ENCODE measurements around the gene CHN1. TPM values are rescaled to one million over a fixed set of nuclear protein-coding genes. Genes with fewer than 3 reads are reported as not detected.
A peak's percentile ranks its signal among the peaks of the same experiment; 100 is the strongest.

The CHN1 gene
- total RNA-seq, 1 donor from 2014 or later, result 45.0 TPM

DNA sequence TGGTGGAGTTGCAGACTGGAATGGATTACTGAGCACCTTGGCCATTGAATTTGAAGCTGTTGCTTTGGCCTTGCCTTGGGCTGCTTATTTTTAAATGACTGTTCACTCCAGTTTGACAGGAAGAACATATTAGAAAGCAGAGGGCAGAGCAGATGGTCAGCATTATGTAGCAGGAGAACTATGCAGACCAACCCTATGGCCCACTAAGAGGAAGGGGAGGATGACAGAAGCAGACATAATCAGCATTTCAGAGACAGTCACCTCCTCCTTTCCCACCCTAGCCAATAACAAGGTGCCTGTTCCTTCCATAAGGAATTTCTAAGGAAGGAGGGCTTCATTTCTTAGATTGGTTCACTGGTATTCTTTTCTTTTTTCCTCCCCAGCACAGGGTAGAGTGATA lies 243.3 kb downstream of the CHN1 start:
- no peak overlapping the region for H3K9ac ChIP-seq
- Mint-ChIP-seq H3K36me3 (no peaks in the 10 kb centered on the region), H3K4me3 (no peak overlapping the region)

DNA sequence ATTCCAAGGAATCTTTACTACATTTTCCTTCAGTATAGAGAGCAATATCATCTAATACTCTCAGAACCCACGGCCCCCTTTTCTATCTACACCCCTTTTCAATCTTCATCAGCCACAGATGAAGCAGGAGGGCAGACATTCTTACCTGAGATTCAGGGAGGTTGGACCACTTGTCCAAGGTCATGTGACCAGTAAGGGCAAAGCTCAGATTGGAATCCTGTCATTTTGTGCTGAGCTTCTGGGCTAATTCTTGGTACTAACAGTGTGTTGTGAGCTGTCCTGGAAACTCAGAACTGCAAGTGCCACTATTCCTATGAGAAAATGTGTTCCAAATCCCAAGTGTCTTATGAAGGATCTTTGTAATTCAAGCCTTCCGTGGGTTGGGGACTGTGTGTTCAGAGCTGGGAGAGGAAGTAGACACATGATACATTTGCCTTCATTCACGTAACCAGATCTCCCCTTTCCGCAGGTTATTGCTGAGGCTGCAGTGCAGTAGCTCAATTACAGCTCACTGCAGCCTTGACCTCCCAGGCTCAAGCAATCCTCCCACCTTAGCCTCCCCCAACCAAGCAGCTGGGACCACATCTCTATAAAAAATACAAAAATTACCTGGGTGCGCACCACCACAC lies 244.2 kb downstream of the CHN1 start:
- no peak overlapping the region for H3K4me3 Mint-ChIP-seq
- H3K36me3 ChIP-seq, result no peaks in the 10 kb centered on the region

More for the DNA sequence above, 243.3 kb downstream of the CHN1 start:
- Mint-ChIP-seq H3K27ac (no peak overlapping the region), H3K27me3 (ENCODE audit: insufficient read depth, low read depth) (peaks cover 2% of the 10 kb centered on the region), H3K4me1 (peaks cover 13% of the 10 kb centered on the region), H3K9me3 (no peaks in the 10 kb centered on the region)
- Histone ChIP-seq H3F3A (ENCODE audit: low read depth) (no peaks in the 10 kb centered on the region), H3K27me3 (no peaks in the 10 kb centered on the region), H3K36me3 (no peaks in the 10 kb centered on the region), H2AFZ (replicated peaks) (no peak overlapping the region), H4K20me1 (ENCODE audit: low read depth) (no peaks in the 10 kb centered on the region), H3K4me2 (no peak overlapping the region), H3K4me3 (no peak overlapping the region), H3K79me2 (ENCODE audit: low read depth) (no peaks in the 10 kb centered on the region), H3K4me1 (peaks cover 5% of the 10 kb centered on the region), H3K27ac (no peak overlapping the region), H3K9me3 (ENCODE audit: low read depth) (no peaks in the 10 kb centered on the region)
- TF ChIP-seq, protein P1, sequence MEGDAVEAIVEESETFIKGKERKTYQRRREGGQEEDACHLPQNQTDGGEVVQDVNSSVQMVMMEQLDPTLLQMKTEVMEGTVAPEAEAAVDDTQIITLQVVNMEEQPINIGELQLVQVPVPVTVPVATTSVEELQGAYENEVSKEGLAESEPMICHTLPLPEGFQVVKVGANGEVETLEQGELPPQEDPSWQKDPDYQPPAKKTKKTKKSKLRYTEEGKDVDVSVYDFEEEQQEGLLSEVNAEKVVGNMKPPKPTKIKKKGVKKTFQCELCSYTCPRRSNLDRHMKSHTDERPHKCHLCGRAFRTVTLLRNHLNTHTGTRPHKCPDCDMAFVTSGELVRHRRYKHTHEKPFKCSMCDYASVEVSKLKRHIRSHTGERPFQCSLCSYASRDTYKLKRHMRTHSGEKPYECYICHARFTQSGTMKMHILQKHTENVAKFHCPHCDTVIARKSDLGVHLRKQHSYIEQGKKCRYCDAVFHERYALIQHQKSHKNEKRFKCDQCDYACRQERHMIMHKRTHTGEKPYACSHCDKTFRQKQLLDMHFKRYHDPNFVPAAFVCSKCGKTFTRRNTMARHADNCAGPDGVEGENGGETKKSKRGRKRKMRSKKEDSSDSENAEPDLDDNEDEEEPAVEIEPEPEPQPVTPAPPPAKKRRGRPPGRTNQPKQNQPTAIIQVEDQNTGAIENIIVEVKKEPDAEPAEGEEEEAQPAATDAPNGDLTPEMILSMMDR (IDR thresholded peaks at IDR 0.05), result no peak
- TF ChIP-seq EZH2 (IDR thresholded peaks at IDR 0.05), result no peak
- DNase-seq (ENCODE audit: low spot score), result no peak

DNA sequence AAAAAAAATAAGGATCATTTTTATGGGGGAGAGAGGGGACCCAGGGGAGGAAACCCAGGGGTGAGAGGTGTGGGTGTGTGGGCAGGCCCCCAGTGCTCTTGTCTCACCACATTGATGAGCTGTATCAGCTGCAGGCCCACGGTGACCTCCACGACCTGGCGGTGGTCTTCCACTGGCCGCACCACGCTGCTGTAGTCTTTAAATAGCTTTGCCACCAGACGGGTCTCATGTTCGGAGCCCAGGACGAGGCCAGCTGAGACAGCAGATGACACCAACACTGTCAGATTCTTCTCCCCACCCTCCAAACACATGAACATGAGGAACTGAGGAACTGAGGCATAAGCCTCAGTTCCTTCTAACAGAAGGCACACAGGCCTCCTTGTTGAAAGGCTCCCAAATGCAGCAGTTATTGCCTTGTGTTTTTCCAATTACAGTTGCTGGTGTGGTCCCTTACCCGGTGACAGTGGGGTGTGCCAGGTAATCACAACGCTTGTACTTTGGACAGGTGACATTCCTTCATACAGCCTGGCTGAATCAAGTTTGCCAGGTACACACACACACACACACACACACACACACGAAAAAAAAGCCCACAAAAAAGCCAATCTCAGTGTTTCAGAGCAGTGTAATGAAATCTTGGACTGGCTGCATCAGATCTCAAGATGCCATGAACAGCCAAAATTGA lies 245.7 kb downstream of the CHN1 start:
- Mint-ChIP-seq H3K4me3 (no peak overlapping the region), H3K27me3 (ENCODE audit: insufficient read depth, low read depth) (peaks cover 2% of the 10 kb centered on the region), H3K9me3 (no peaks in the 10 kb centered on the region), H3K4me1 (peaks cover 8% of the 10 kb centered on the region), H3K36me3 (no peaks in the 10 kb centered on the region), H3K27ac (no peak overlapping the region)
- Histone ChIP-seq H2AFZ (replicated peaks) (no peak overlapping the region), H3K9ac (no peak overlapping the region), H3K27ac (no peak overlapping the region), H3F3A (ENCODE audit: low read depth) (no peaks in the 10 kb centered on the region), H3K4me1 (peaks cover 5% of the 10 kb centered on the region), H3K9me3 (ENCODE audit: low read depth) (no peaks in the 10 kb centered on the region), H4K20me1 (ENCODE audit: low read depth) (no peaks in the 10 kb centered on the region), H3K79me2 (ENCODE audit: low read depth) (no peaks in the 10 kb centered on the region), H3K27me3 (no peaks in the 10 kb centered on the region), H3K4me3 (no peak overlapping the region), H3K4me2 (no peak overlapping the region), H3K36me3 (no peaks in the 10 kb centered on the region)
- TF ChIP-seq, protein P1 (IDR thresholded peaks at IDR 0.05), result no peak
- no peak for TF ChIP-seq EZH2phosphoT487 (IDR thresholded peaks at IDR 0.05)
- TF ChIP-seq EZH2 (IDR thresholded peaks at IDR 0.05), result no peak
- DNase-seq (ENCODE audit: low spot score), result no peak

More for the DNA sequence above, 244.2 kb downstream of the CHN1 start:
- Mint-ChIP-seq H3K36me3 (no peaks in the 10 kb centered on the region), H3K27ac (peak overlapping the region; percentile 30), H3K27me3 (ENCODE audit: insufficient read depth, low read depth) (peaks cover 2% of the 10 kb centered on the region), H3K4me1 (peaks cover 13% of the 10 kb centered on the region), H3K9me3 (no peaks in the 10 kb centered on the region)
- no peaks in the 10 kb centered on the region for H4K20me1 ChIP-seq (ENCODE audit: low read depth)
- DNase-seq (ENCODE audit: low spot score), result no peak
- H3K9ac ChIP-seq, result no peak overlapping the region
- H3K27ac ChIP-seq, result no peak overlapping the region
- TF ChIP-seq, protein P1 (IDR thresholded peaks at IDR 0.05), result no peak
- TF ChIP-seq EZH2phosphoT487 (IDR thresholded peaks at IDR 0.05) (no peak), EZH2 (IDR thresholded peaks at IDR 0.05) (no peak)
- no peaks in the 10 kb centered on the region for H3K9me3 ChIP-seq (ENCODE audit: low read depth)
- peaks cover 5% of the 10 kb centered on the region for H3K4me1 ChIP-seq
- H3F3A ChIP-seq (ENCODE audit: low read depth), result no peaks in the 10 kb centered on the region
- H3K79me2 ChIP-seq (ENCODE audit: low read depth), result no peaks in the 10 kb centered on the region
- no peak overlapping the region for H3K4me3 ChIP-seq
- no peak overlapping the region for H3K4me2 ChIP-seq
- no peak overlapping the region for H2AFZ ChIP-seq (replicated peaks)
- no peaks in the 10 kb centered on the region for H3K27me3 ChIP-seq

All from neural progenitor cell (in vitro differentiated cells).